D721Med (cell line): ENCODE measurements around the gene DENND5A.

Source experiments
- DNase-seq: peaks from one replicate; pipeline ENCODE4 v3.0.0; 2011; ENCODE audit warnings: low spot score; ENCODE audit not compliant: insufficient read length
- FAIRE-seq: peaks from 2 replicates; lab custom pipeline; 2011; peaks lifted over from hg19 to GRCh38; lab: Jason Lieb, UNC
- CTCF ChIP-seq: IDR thresholded peaks from 2 replicates; pipeline ENCODE4 v1.5.1; 2012; ENCODE audit warnings: mild to moderate bottlenecking, control low read depth; ENCODE audit not compliant: insufficient read depth; ENCODE audit errors: missing control alignments

Gene DENND5A

GRCh38 chr11:9274499-9275258 lies 9.5 kb upstream of the DENND5A start:
- FAIRE-seq (no peak), DNase-seq (no peak)
- no peak for TF ChIP-seq CTCF

GRCh38 chr11:9273376-9274336 lies 8.5 kb upstream of the DENND5A start:
- TF ChIP-seq CTCF = no peak
- DNase-seq (no peak), FAIRE-seq (no peak)

GRCh38 chr11:9269492-9270013 lies 4.4 kb upstream of the DENND5A start:
- DNase-seq (no peak), FAIRE-seq (no peak)
- TF ChIP-seq CTCF = no peak

GRCh38 chr11:9267680-9268079 lies 2.5 kb upstream of the DENND5A start:
- DNase-seq (no peak), FAIRE-seq (no peak)
- TF ChIP-seq CTCF = no peak

DNA sequence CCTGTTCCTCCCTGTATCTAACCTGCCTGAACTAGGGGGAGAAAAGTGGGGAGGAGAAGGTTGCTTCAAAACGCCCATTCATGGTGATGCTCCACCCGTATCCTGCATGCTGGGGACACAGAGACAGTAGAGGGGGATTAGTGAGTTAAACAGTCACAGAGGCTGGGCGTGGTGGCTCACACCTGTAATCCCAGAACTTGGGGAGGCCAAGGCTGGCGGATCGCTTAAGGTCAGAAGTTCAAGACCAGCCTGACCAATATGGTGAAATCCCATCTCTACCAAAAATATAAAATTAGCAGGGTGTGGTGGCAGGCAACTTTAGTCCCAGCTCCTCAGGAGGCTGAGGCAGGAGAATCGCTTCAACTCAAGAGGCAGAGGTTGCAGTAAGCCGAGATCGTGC lies 1.8 kb upstream of the DENND5A start:
- FAIRE-seq (no peak), DNase-seq (no peak)
- no peak for TF ChIP-seq CTCF

DNA sequence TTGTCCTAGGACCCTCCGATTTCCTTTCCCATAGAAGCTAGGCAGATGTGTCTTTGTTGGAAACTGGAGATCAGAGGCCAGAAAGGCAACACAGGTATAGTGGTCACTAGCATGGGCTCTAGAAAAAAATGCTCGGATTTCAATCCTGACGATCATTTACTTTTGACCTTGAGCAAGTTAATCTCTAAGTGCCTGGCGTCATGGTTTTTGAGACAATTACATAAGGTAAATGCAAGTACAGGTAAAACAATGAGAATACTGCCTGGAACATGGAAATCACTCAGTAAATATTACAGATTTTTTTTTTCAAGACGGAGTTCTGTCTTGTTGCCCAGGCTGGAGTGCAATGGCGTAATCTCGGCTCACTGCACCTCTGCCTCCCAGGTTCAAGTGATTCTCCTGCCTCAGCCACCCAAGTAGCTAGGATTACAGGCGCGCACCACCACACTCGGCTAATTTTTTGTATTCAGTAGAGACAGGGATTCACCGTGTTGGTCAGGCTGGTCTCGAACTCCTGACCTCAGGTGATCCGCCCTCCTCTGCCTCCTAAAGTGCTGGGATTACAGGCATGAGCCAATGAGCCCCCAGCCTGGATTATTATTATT lies 1.1 kb upstream of the DENND5A start:
- no peak for TF ChIP-seq CTCF
- no peak for DNase-seq
- FAIRE-seq = no peak
